SK-N-SH (cell line): ENCODE data around the gene DENND1A.

Experiments used
- EP300 ChIP-seq, 2 experiments: IDR thresholded peaks; 2 replicates each; pipeline versions ENCODE4 v1.4.0 to v1.6.1; 2012; ENCODE audit warnings: borderline replicate concordance in 1 of 2, low read depth in 1 of 2, low read length in 1 of 2
- EZH2phosphoT487 ChIP-seq: fragments of 200-600 bp; sonication (generic); IDR thresholded peaks from 2 replicates; pipeline ENCODE4 v1.6.1; 2017; ENCODE audit warnings: low read depth, mixed run types, mild to moderate bottlenecking, antibody characterized with exemption, moderate library complexity, borderline replicate concordance
- GABPA ChIP-seq: IDR thresholded peaks from 2 replicates; pipeline ENCODE4 v1.4.0; 2012; ENCODE audit warnings: low read depth, mild to moderate bottlenecking
- POLR2AphosphoS5 ChIP-seq: IDR thresholded peaks from 2 replicates; pipeline ENCODE4 v1.6.1; 2012; ENCODE audit warnings: low read depth, low read length
- RAD21 ChIP-seq: IDR thresholded peaks from 2 replicates; pipeline ENCODE4 v1.6.1; 2012; ENCODE audit warnings: mild to moderate bottlenecking, low read length
- RFX5 ChIP-seq: IDR thresholded peaks from 2 replicates; pipeline ENCODE4 v1.6.1; 2012; ENCODE audit warnings: mild to moderate bottlenecking, improper control_type of control experiment, low read length
- SIN3A ChIP-seq: IDR thresholded peaks from 2 replicates; pipeline ENCODE4 v1.6.1; 2012; ENCODE audit warnings: low read depth, mild to moderate bottlenecking, low read length, moderate library complexity, borderline replicate concordance
- SMC3 ChIP-seq: IDR thresholded peaks from 2 replicates; pipeline ENCODE4 v1.6.1; 2012; ENCODE audit warnings: low read depth, low read length, improper control_type of control experiment
- TCF12 ChIP-seq: IDR thresholded peaks from 2 replicates; pipeline ENCODE4 v1.4.0; 2012
- TF ChIP-seq, protein P1 (sequence below): fragments of 150-350 bp; IDR thresholded peaks from 2 replicates; pipeline ENCODE4 v1.6.1; 2017; ENCODE audit warnings: antibody characterized with exemption, low read length, low read depth, borderline replicate concordance
- TF ChIP-seq, protein P2 (sequence below): IDR thresholded peaks from 2 replicates; pipeline ENCODE4 v1.4.0; 2012; ENCODE audit warnings: low read depth
- TF ChIP-seq, protein P3 (sequence below): fragments of 200-600 bp; sonication (generic); IDR thresholded peaks from 2 replicates; pipeline ENCODE4 v1.6.1; 2017; ENCODE audit warnings: antibody characterized with exemption, mild to moderate bottlenecking, moderate library complexity
- TF ChIP-seq, protein P4 (sequence below): IDR thresholded peaks from 2 replicates; pipeline ENCODE4 v1.4.0; 2012; ENCODE audit warnings: low read depth, borderline replicate concordance

DNA sequence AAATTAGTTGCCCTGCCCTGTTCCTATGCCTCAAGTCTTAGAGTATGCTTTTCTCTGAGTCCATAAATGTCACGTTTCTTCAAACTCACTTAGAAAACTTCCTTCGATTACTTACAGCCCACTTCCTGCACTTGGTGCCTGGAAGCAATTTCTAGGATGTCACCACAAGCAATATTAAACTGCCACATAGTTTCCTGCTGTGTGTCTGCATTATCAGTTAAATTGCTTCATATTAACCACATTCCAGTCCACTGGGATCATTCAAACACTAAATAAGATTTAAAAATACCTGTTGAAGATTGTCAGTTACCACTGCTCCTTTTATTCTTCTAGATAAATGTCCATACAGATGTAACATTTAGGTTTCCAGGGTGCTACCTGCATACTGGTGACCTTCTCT lies 4.1 kb downstream of the DENND1A start:
- TF ChIP-seq, protein P1, sequence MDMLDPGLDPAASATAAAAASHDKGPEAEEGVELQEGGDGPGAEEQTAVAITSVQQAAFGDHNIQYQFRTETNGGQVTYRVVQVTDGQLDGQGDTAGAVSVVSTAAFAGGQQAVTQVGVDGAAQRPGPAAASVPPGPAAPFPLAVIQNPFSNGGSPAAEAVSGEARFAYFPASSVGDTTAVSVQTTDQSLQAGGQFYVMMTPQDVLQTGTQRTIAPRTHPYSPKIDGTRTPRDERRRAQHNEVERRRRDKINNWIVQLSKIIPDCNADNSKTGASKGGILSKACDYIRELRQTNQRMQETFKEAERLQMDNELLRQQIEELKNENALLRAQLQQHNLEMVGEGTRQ = no peak
- TF ChIP-seq, protein P2, sequence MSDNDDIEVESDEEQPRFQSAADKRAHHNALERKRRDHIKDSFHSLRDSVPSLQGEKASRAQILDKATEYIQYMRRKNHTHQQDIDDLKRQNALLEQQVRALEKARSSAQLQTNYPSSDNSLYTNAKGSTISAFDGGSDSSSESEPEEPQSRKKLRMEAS = no peak
- TF ChIP-seq, protein P3, sequence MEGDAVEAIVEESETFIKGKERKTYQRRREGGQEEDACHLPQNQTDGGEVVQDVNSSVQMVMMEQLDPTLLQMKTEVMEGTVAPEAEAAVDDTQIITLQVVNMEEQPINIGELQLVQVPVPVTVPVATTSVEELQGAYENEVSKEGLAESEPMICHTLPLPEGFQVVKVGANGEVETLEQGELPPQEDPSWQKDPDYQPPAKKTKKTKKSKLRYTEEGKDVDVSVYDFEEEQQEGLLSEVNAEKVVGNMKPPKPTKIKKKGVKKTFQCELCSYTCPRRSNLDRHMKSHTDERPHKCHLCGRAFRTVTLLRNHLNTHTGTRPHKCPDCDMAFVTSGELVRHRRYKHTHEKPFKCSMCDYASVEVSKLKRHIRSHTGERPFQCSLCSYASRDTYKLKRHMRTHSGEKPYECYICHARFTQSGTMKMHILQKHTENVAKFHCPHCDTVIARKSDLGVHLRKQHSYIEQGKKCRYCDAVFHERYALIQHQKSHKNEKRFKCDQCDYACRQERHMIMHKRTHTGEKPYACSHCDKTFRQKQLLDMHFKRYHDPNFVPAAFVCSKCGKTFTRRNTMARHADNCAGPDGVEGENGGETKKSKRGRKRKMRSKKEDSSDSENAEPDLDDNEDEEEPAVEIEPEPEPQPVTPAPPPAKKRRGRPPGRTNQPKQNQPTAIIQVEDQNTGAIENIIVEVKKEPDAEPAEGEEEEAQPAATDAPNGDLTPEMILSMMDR = no peak
- TF ChIP-seq EZH2phosphoT487 (no peak), SMC3 (no peak), GABPA (no peak), SIN3A (no peak), POLR2AphosphoS5 (0 out of 2 replicates have a peak, but pooled peaks have one; percentile 13), RFX5 (no peak), EP300 (IDR thresholded peaks at IDR 0.05; ENCODE audit: borderline replicate concordance in 1 of 2, low read depth in 1 of 2, low read length in 1 of 2) (peak in 1 of 2 experiments; percentile 9; a peak in 1 of 4 replicates), TCF12 (peak; percentile 48; the same call in 1 of the 2 replicates), RAD21 (no peak)
- TF ChIP-seq, protein P4, sequence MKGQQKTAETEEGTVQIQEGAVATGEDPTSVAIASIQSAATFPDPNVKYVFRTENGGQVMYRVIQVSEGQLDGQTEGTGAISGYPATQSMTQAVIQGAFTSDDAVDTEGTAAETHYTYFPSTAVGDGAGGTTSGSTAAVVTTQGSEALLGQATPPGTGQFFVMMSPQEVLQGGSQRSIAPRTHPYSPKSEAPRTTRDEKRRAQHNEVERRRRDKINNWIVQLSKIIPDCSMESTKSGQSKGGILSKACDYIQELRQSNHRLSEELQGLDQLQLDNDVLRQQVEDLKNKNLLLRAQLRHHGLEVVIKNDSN = no peak
